H1 (cell line): ENCODE data around the gene SEC31A. TPM values are rescaled to one million over a fixed set of nuclear protein-coding genes. Genes with fewer than 3 reads are reported as not detected.

ENCODE experiments used
- CTCF ChIA-PET: fragments of 300-600 bp; sonication (Branson Sonifier 250); formaldehyde crosslinking; loops from one replicate; lab custom pipeline; 2021; ENCODE audit not compliant: partially characterized antibody; lab: Charles Lee
- POLR2A ChIA-PET: fragments of 300-600 bp; sonication (Branson Sonifier 250); formaldehyde crosslinking; loops from one replicate; lab custom pipeline; 2021; ENCODE audit warnings: inconsistent platforms; ENCODE audit not compliant: partially characterized antibody; lab: Charles Lee
- DNase-seq, 2 experiments: peaks; one replicate each; pipeline versions ENCODE4 v3.0.0 to v3.0.0-alpha.2; 2010 to 2022; ENCODE audit warnings: low spot score in 2 of 2, low read depth in 1 of 2, mixed read lengths in 1 of 2
- FAIRE-seq: peaks from 2 replicates; lab custom pipeline; 2011; peaks lifted over from hg19 to GRCh38; lab: Jason Lieb, UNC
- H2AFZ ChIP-seq: 2 replicates; pipeline ENCODE4 v1.8.1; 2012; ENCODE audit warnings: low read length, inconsistent platforms
- H2AK5ac ChIP-seq: 2 replicates; pipeline ENCODE4 v1.6.1; 2013; ENCODE audit warnings: low read depth, low read length
- H2BK120ac ChIP-seq: replicated peaks from 2 replicates; pipeline ENCODE3; 2013; ENCODE audit warnings: low read depth, low read length, inconsistent platforms
- H2BK12ac ChIP-seq: 2 replicates; pipeline ENCODE4 v1.6.1; 2013; ENCODE audit warnings: low read depth, low read length
- H2BK15ac ChIP-seq: 2 replicates; pipeline ENCODE4 v1.6.1; 2013; ENCODE audit warnings: low read length
- H2BK20ac ChIP-seq: 2 replicates; pipeline ENCODE4 v1.6.1; 2013; ENCODE audit warnings: low read length
- H2BK5ac ChIP-seq: 2 replicates; pipeline ENCODE4 v1.6.1; 2013; ENCODE audit warnings: low read depth, low read length
- H3K14ac ChIP-seq: 2 replicates; pipeline ENCODE4 v1.6.1; 2013; ENCODE audit warnings: inconsistent platforms; ENCODE audit not compliant: insufficient read length
- H3K18ac ChIP-seq: 2 replicates; pipeline ENCODE4 v1.6.1; 2013; ENCODE audit warnings: low read length; ENCODE audit errors: extremely low read depth
- H3K23ac ChIP-seq: 2 replicates; pipeline ENCODE4 v1.6.1; 2013; ENCODE audit warnings: inconsistent platforms; ENCODE audit not compliant: insufficient read length
- H3K23me2 ChIP-seq: 2 replicates; pipeline ENCODE4 v1.6.1; 2013; ENCODE audit warnings: low read depth, low read length
- H3K27ac ChIP-seq: 2 replicates; pipeline ENCODE4 v1.6.1; 2011; ENCODE audit warnings: low read depth, low read length, inconsistent platforms
- H3K27me3 ChIP-seq, 4 experiments: replicated peaks in 1 of 4; 1 replicate in 1 of 4; 2 replicates in 3 of 4; pipeline versions ENCODE4 v1.6.1 to v1.8.1; 2011 to 2013; ENCODE audit warnings: low read length in 3 of 4, mild to moderate bottlenecking in 3 of 4, inconsistent platforms in 2 of 4, mixed read lengths in 2 of 4, moderate library complexity in 1 of 4; ENCODE audit not compliant: control insufficient read depth in 3 of 4, insufficient read depth in 3 of 4; ENCODE audit errors: extremely low read depth in 1 of 4
- H3K36me3 ChIP-seq, 4 experiments: 2 replicates each; pipeline versions ENCODE4 v1.6.1 to v1.8.1; 2011 to 2013; ENCODE audit warnings: mild to moderate bottlenecking in 4 of 4, low read length in 3 of 4, moderate library complexity in 2 of 4, control low read depth in 1 of 4, inconsistent platforms in 1 of 4; ENCODE audit not compliant: insufficient read depth in 4 of 4, control insufficient read depth in 2 of 4
- H3K4ac ChIP-seq: replicated peaks from 2 replicates; pipeline ENCODE3; 2013; ENCODE audit warnings: low read length, low read depth, mixed read lengths, inconsistent platforms; ENCODE audit not compliant: insufficient read length
- H3K4me1 ChIP-seq, 4 experiments: replicated peaks in 1 of 4; 1 replicate in 1 of 4; 2 replicates in 3 of 4; pipeline versions ENCODE4 v1.6.1 to v1.8.1; 2011 to 2013; ENCODE audit warnings: low read length in 3 of 4, inconsistent platforms in 2 of 4, mixed read lengths in 1 of 4; ENCODE audit not compliant: insufficient read depth in 4 of 4, control insufficient read depth in 3 of 4
- H3K4me2 ChIP-seq, 2 experiments: 2 replicates each; pipeline versions ENCODE4 v1.6.1 to v1.8.1; 2011 to 2013; ENCODE audit warnings: low read depth in 2 of 2, low read length in 2 of 2, control low read depth in 1 of 2, inconsistent platforms in 1 of 2, mild to moderate bottlenecking in 1 of 2; ENCODE audit not compliant: insufficient read depth in 1 of 2
- H3K4me3 ChIP-seq, 4 experiments: fragments of 200-600, 300-600 bp in 1 of 4; sonication (generic), shearing (Covaris generic), sonication (Bioruptor Twin) in 1 of 4; 2 replicates each; pipeline versions ENCODE4 v1.5.1 to v1.8.1; 2011 to 2016; ENCODE audit warnings: low read length in 4 of 4, low read depth in 3 of 4, control low read depth in 2 of 4, inconsistent platforms in 2 of 4, mild to moderate bottlenecking in 2 of 4, mixed read lengths in 1 of 4, moderate library complexity in 1 of 4; ENCODE audit not compliant: insufficient read depth in 2 of 4; ENCODE audit errors: extremely low read depth in 1 of 4
- H3K56ac ChIP-seq: replicated peaks from 2 replicates; pipeline ENCODE3; 2013; ENCODE audit warnings: low read depth, mild to moderate bottlenecking, mixed read lengths, low read length, inconsistent platforms; ENCODE audit not compliant: insufficient read length
- H3K79me1 ChIP-seq: 2 replicates; pipeline ENCODE4 v1.6.1; 2013; ENCODE audit warnings: low read depth, low read length, control low read depth
- H3K79me2 ChIP-seq, 2 experiments: 2 replicates each; pipeline versions ENCODE4 v1.6.1 to v1.8.1; 2012 to 2013; ENCODE audit warnings: low read length in 2 of 2, mild to moderate bottlenecking in 2 of 2, inconsistent platforms in 1 of 2; ENCODE audit not compliant: insufficient read depth in 2 of 2, control insufficient read depth in 1 of 2
- H3K9ac ChIP-seq, 4 experiments: replicated peaks in 1 of 4; 1 replicate in 1 of 4; 2 replicates in 3 of 4; pipeline versions ENCODE4 v1.6.1 to v1.8.1; 2011 to 2013; ENCODE audit warnings: low read depth in 3 of 4, low read length in 3 of 4, control low read depth in 2 of 4, mild to moderate bottlenecking in 2 of 4, moderate library complexity in 2 of 4, inconsistent platforms in 1 of 4; ENCODE audit errors: extremely low read depth in 1 of 4
- H3K9me3 ChIP-seq, 2 experiments: 2 replicates each; pipeline versions ENCODE4 v1.6.1 to v1.8.1; 2012 to 2013; ENCODE audit warnings: mild to moderate bottlenecking in 2 of 2, moderate library complexity in 2 of 2, control low read depth in 1 of 2, inconsistent platforms in 1 of 2, low read depth in 1 of 2, low read length in 1 of 2, mixed read lengths in 1 of 2; ENCODE audit not compliant: insufficient read depth in 2 of 2
- H4K20me1 ChIP-seq, 2 experiments: replicated peaks in 1 of 2; 2 replicates each; pipeline versions ENCODE3 to v1.8.1; 2011 to 2013; ENCODE audit warnings: inconsistent platforms in 2 of 2, low read length in 2 of 2, mild to moderate bottlenecking in 1 of 2; ENCODE audit not compliant: insufficient read depth in 2 of 2, control insufficient read depth in 1 of 2
- H4K5ac ChIP-seq: 2 replicates; pipeline ENCODE4 v1.6.1; 2013; ENCODE audit warnings: low read length, low read depth, mixed read lengths, inconsistent platforms; ENCODE audit not compliant: insufficient read length
- H4K8ac ChIP-seq: 2 replicates; pipeline ENCODE4 v1.8.0; 2013; ENCODE audit warnings: mild to moderate bottlenecking, moderate library complexity, low read length, inconsistent platforms; ENCODE audit not compliant: insufficient read depth; ENCODE audit errors: extremely low read depth
- H4K91ac ChIP-seq: replicated peaks from 2 replicates; pipeline ENCODE3; 2013; ENCODE audit warnings: low read length, mixed read lengths, inconsistent platforms; ENCODE audit not compliant: insufficient read length
- E2F6 ChIP-seq: IDR thresholded peaks from 2 replicates; pipeline ENCODE4 v1.6.1; 2012; ENCODE audit warnings: inconsistent platforms
- GTF2F1 ChIP-seq: IDR thresholded peaks from 2 replicates; pipeline ENCODE4 v1.6.1; 2012; ENCODE audit warnings: low read depth, low read length, improper control_type of control experiment, borderline replicate concordance
- PHF8 ChIP-seq: fragments of 200-600 bp; sonication (generic); conservative IDR thresholded peaks from 2 replicates; pipeline ENCODE4 v1.7.1; 2012; ENCODE audit warnings: low read depth, mild to moderate bottlenecking, inconsistent platforms, low read length, moderate library complexity
- RAD21 ChIP-seq, 2 experiments: IDR thresholded peaks in 1 of 2; conservative IDR thresholded peaks in 1 of 2; 2 replicates each; pipeline ENCODE4 v1.6.1; 2011; ENCODE audit warnings: low read depth in 2 of 2, low read length in 2 of 2, improper control_type of control experiment in 1 of 2, inconsistent platforms in 1 of 2, mild to moderate bottlenecking in 1 of 2, moderate library complexity in 1 of 2
- RBBP5 ChIP-seq: IDR thresholded peaks from 2 replicates; pipeline ENCODE4 v1.7.1; 2012; ENCODE audit warnings: low read depth, mild to moderate bottlenecking, inconsistent platforms, low read length, moderate library complexity, borderline replicate concordance
- RFX5 ChIP-seq: IDR thresholded peaks from 2 replicates; pipeline ENCODE4 v1.6.1; 2011; ENCODE audit warnings: low read depth, low read length, improper control_type of control experiment, borderline replicate concordance
- polyA plus RNA-seq, 7 experiments: library from polyadenylated mRNA; depleted of rRNA in 3 of 7; stranded (reverse) in 5 of 7; unstranded in 2 of 7; fragments of >200 nt in 5 of 7; fragments of 200-250 nt in 2 of 7; gene quantifications; 1 replicate in 5 of 7; 2 replicates in 1 of 7; 4 replicates in 1 of 7; pipeline versions ENCODE4 v1.2.1 to v1.2.3, GENCODE V29; 2011 to 2013; ENCODE audit warnings: missing spikeins in 2 of 7, mixed read lengths in 2 of 7
- total RNA-seq: library from RNA; stranded (reverse); fragmentation: NEBNext Ultra II Directional; extraction: Animal tissue kit (Norgen Biotek cat#: 25700); gene quantifications from 2 replicates; pipeline ENCODE4 v1.2.1, GENCODE V29; 2021

SEC31A gene
- total and polyA plus RNA-seq, 2 of the 8 experiments (the other 6 are each of a cell fraction or from before 2014, with no cell fraction given): 112 to 125 TPM

GRCh38 chr4:82921795-82922194, 30.8 kb upstream of the SEC31A start:
- no peaks in the 10 kb centered on the region for H3K79me1 ChIP-seq
- DNase-seq: no peak
- H3K9me3 ChIP-seq: no peaks in the 10 kb centered on the region
- peaks cover 3 to 17% (median 7%) of the 10 kb centered on the region in 4 experiments; a peak in 6 of 8 replicates for H3K36me3 ChIP-seq
- H2AK5ac ChIP-seq: no peak overlapping the region
- no peak overlapping the region for H3K18ac ChIP-seq
- H3K56ac ChIP-seq: no peak overlapping the region
- H3K4me2 ChIP-seq: no peak overlapping the region
- no peak overlapping the region for H3K4ac ChIP-seq
- no peak overlapping the region for H4K91ac ChIP-seq
- H3K14ac ChIP-seq: no peak overlapping the region
- H3K79me2 ChIP-seq: no peaks in the 10 kb centered on the region
- TF ChIP-seq RBBP5 (no peak), GTF2F1 (no peak), PHF8 (no peak), RFX5 (no peak), E2F6 (no peak), RAD21 (IDR thresholded peaks at IDR 0.05 in 1 of 2, conservative IDR thresholded peaks at IDR 0.05 in 1 of 2; ENCODE audit: low read depth in 2 of 2, low read length in 2 of 2) (no peak)
- no peak overlapping the region for H2BK15ac ChIP-seq
- H4K8ac ChIP-seq: no peak overlapping the region
- no peaks in the 10 kb centered on the region for H3K23me2 ChIP-seq
- no peak overlapping the region for H2BK20ac ChIP-seq
- CTCF ChIA-PET: no interaction called here
- no peaks in the 10 kb centered on the region for H3K4me1 ChIP-seq
- H2BK120ac ChIP-seq: no peak overlapping the region
- H3K27ac ChIP-seq: no peak overlapping the region
- H3K4me3 ChIP-seq: no peak overlapping the region
- H4K5ac ChIP-seq: no peak overlapping the region
- no peaks in the 10 kb centered on the region for H4K20me1 ChIP-seq
- no peak overlapping the region for H2BK12ac ChIP-seq
- H3K27me3 ChIP-seq: peaks cover 0 to 2% (median 0%) of the 10 kb centered on the region in 4 experiments; a peak in 1 of 7 replicates
- FAIRE-seq: no peak
- H3K9ac ChIP-seq: no peak overlapping the region
- no peak overlapping the region for H2BK5ac ChIP-seq
- POLR2A ChIA-PET: interaction anchor here (1.3 kb wide), 1 partner anchor 12 kb away, joined by 5 read pairs; no protein-coding TSS in a partner anchor
- no peak overlapping the region for H2AFZ ChIP-seq
- H3K23ac ChIP-seq: no peak overlapping the region
